ENCODE results near the gene PPP1R16B. TPM values are rescaled to one million over a fixed set of nuclear protein-coding genes. Genes with fewer than 3 reads are reported as not detected.
A peak's percentile ranks its signal among the peaks of the same experiment; 100 is the strongest.

The PPP1R16B gene
- total and polyA plus RNA-seq, 9 donors: 4.0 to 5.9 (median 5.1) TPM

DNA sequence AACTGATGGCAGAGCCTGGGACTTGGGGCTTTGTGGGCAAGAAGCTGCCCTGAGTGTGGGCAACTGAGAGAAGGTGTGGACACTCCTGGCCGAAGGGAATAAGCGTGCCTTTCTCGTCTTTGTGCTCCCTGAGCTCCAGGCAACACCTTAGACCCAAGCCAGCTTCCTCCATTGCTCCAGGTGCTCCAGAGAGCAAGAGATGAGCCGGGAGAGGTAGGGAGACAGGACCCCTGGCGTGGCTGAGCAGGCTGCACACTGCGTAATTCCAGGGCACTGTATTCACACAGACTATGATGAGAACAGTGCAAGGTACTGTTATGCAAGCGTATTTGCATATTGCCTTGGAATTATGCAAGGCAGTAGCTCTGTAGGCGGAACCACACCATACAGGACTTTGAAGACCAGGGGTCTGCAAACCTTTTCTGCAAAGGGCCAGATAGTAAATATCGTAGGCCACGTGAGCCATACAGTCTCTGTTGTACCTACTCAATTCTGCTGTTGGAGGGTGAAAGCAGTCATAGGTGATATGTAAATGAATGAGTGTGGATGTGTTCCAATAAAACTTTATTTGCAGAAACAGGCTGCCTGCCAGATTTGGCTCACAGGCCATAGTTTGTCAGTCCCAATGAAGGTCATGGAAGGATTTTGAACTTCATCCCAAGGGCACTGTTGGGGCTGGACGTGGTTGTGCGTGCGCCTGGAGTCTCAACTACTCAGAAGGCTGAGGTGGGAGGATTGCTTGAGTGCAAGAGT lies 78.7 kb downstream of the PPP1R16B start:
- DNase-seq: no peak
- no peak overlapping the region for H3K27ac ChIP-seq (ENCODE audit: low read length)
- whole genome bisulfite sequencing (ENCODE audit: insufficient coverage): 90% methylated on average over 13 of the region's 13 CpGs
- H3K36me3 ChIP-seq (ENCODE audit: control insufficient read depth, insufficient read depth, low read length): no peaks in the 10 kb centered on the region
- H3K4me3 ChIP-seq (ENCODE audit: low read length): no peak overlapping the region
- H3K27me3 ChIP-seq (ENCODE audit: control insufficient read depth, insufficient read depth, low read length): peaks cover 7% of the 10 kb centered on the region
- no peaks in the 10 kb centered on the region for H3K4me1 ChIP-seq (ENCODE audit: control insufficient read depth, insufficient read depth, low read length)
- no peaks in the 10 kb centered on the region for H3K9me3 ChIP-seq (replicated peaks; ENCODE audit: control insufficient read depth, low read depth, low read length)

DNA sequence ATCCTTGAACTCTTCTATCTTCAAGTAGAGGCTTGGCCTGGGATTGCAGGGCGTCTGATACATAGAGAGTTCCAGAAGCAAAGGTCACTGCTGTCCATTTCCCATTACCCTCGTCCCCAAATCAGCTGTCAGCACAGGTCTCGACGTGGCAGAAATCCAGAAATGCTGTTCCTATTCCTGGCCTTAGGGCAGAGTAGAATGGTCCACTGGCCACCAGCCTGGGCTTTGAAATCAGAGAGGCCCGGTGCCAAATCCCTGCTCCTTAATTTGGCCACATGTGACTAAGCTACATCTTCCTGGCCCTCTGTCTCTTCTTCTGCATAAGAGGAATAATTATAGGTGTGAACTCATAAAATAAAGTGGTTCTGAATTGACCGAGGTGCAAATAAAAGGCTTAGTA lies 79.9 kb downstream of the PPP1R16B start:
- no peaks in the 10 kb centered on the region for H3K9me3 ChIP-seq (replicated peaks; ENCODE audit: control insufficient read depth, low read depth, low read length)
- WGBS (ENCODE audit: insufficient coverage): 68% methylated on average over 3 of the region's 6 CpGs
- H3K27me3 ChIP-seq (ENCODE audit: control insufficient read depth, insufficient read depth, low read length): peaks cover 4% of the 10 kb centered on the region
- no peak for DNase-seq
- H3K4me3 ChIP-seq (ENCODE audit: low read length): no peak overlapping the region
- no peak overlapping the region for H3K27ac ChIP-seq (ENCODE audit: low read length)
- H3K4me1 ChIP-seq (ENCODE audit: control insufficient read depth, insufficient read depth, low read length): no peaks in the 10 kb centered on the region
- H3K36me3 ChIP-seq (ENCODE audit: control insufficient read depth, insufficient read depth, low read length): no peaks in the 10 kb centered on the region

DNA sequence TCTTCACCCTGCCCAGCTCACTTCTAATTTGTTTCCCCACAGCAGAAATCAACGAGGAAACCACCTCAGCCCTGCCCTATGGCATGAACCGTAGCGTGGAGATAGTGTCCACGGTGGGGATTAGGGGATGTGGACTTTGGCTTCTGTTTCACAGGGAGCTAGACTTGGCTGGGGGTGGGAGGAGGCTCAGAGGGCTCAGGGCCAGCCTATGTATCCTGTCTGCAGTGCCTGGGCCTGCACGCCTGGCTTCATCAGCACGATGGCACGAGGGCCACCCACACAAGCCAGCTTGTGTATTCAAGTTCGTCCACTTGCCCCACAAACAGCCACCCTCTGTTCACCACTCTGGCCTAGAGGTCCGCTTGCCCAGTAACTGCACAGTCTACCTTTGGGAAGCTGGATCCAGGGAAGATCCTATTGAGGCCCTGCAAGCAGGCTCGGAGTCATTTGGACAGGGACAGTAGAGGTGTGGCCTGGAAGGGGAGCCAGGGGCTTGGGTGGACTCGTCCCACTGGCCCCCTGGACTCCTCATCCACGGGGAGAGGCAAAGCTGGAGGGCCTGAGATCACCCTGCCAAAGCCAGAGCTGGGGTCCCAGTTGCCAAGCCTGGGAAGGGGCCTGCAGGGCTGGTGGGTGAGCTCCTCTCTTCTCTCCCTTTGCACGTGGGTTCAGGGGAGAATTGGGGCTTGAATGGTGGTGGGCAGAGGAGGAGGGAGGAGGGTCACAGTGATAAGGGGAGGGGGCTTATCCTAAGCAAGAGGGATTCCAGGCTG lies 82.7 kb downstream of the PPP1R16B start:
- Histone ChIP-seq H3K27me3 (ENCODE audit: control insufficient read depth, insufficient read depth, low read length) (peaks cover 6% of the 10 kb centered on the region), H3K27ac (ENCODE audit: low read length) (no peak overlapping the region), H3K4me1 (ENCODE audit: control insufficient read depth, insufficient read depth, low read length) (no peaks in the 10 kb centered on the region), H3K9me3 (replicated peaks; ENCODE audit: control insufficient read depth, low read depth, low read length) (no peaks in the 10 kb centered on the region), H3K36me3 (ENCODE audit: control insufficient read depth, insufficient read depth, low read length) (no peaks in the 10 kb centered on the region), H3K4me3 (ENCODE audit: low read length) (no peak overlapping the region)
- DNase-seq: no peak
- WGBS (ENCODE audit: insufficient coverage): 47% methylated on average over 6 of the region's 13 CpGs

DNA sequence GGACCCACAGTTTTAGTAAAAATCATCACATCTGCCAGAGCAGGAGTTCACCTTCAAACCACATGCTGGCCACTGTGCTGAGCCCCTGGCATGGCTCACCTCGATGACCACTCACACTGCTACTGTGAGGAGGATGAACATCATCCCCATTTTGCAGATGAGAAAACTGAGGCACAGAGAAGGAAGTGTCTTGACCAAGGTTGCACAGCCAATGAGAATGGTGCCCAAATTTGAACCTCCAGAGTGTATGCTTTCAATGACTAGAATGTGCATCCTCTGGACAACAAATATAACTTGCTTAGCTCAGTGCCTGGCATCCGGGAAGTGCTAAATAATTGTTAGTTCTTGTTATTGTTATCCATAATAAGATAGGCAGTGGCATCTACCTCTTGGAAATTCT lies 83.6 kb downstream of the PPP1R16B start:
- H3K4me3 ChIP-seq (ENCODE audit: low read length): no peak overlapping the region
- 78% methylated on average over 1 of the region's 2 CpGs for WGBS (ENCODE audit: insufficient coverage)
- H3K4me1 ChIP-seq (ENCODE audit: control insufficient read depth, insufficient read depth, low read length): peaks cover 1% of the 10 kb centered on the region
- no peak for DNase-seq
- no peak overlapping the region for H3K27ac ChIP-seq (ENCODE audit: low read length)
- H3K9me3 ChIP-seq (replicated peaks; ENCODE audit: control insufficient read depth, low read depth, low read length): no peaks in the 10 kb centered on the region
- H3K36me3 ChIP-seq (ENCODE audit: control insufficient read depth, insufficient read depth, low read length): no peaks in the 10 kb centered on the region
- H3K27me3 ChIP-seq (ENCODE audit: control insufficient read depth, insufficient read depth, low read length): peaks cover 8% of the 10 kb centered on the region

DNA sequence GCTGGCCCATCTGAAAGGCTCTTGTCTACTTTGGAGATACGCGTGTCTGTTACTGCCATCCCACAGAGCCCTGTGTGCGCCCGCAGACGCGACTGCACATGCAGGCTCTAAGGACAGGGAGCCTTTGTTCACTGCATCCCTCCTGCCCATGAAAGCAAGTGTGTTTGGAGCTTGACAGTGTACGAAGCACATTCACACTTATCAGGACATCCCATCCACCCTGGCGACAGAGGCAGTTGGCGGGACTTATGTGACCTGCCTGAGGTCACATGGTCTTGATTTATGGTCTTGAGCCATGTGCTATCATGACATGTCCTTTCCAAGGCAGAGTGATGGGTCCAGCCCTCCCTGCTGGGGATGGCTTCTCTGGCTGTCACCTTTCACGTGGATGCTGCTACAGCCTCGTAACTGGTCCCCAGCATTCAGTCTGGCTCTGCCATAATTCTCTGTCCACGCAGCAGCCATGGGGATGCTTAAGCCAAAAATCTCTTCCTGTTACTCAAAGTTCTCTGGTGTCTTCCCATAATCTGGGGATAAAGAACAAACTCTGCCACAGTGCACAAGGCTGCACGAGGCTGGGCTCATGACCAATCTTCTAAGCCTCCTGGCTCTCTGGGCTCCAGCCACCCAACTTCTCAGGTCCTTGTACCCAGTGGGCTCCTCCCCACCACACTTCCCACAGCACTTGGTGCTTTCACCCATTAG lies 84.4 kb downstream of the PPP1R16B start:
- no peak for DNase-seq
- no peaks in the 10 kb centered on the region for H3K36me3 ChIP-seq (ENCODE audit: control insufficient read depth, insufficient read depth, low read length)
- no peak overlapping the region for H3K27ac ChIP-seq (ENCODE audit: low read length)
- peaks cover 8% of the 10 kb centered on the region for H3K27me3 ChIP-seq (ENCODE audit: control insufficient read depth, insufficient read depth, low read length)
- WGBS (ENCODE audit: insufficient coverage): 57% methylated on average over 13 of the region's 13 CpGs
- H3K4me3 ChIP-seq (ENCODE audit: low read length): no peak overlapping the region
- peaks cover 4% of the 10 kb centered on the region for H3K4me1 ChIP-seq (ENCODE audit: control insufficient read depth, insufficient read depth, low read length)
- no peaks in the 10 kb centered on the region for H3K9me3 ChIP-seq (replicated peaks; ENCODE audit: control insufficient read depth, low read depth, low read length)

DNA sequence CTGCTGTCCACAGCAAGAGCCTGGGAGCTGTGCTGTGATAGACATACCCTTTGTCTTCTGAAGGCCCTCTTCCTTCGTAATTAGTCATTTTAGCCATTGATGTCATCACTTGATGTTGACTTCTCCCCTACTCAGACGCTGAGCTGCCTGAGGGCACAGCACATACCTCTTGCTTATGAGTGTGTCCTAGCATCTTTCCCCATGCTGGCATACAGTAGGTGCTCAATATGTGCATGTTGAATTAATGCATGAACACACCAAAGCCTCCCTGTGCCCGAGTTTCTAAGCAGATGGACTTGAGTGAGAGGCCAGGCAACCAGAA lies 85.0 kb downstream of the PPP1R16B start:
- 71% methylated on average over 1 of the region's 3 CpGs for WGBS (ENCODE audit: insufficient coverage)
- Histone ChIP-seq H3K27me3 (ENCODE audit: control insufficient read depth, insufficient read depth, low read length) (peaks cover 10% of the 10 kb centered on the region), H3K27ac (ENCODE audit: low read length) (no peak overlapping the region), H3K4me3 (ENCODE audit: low read length) (no peak overlapping the region), H3K36me3 (ENCODE audit: control insufficient read depth, insufficient read depth, low read length) (no peaks in the 10 kb centered on the region), H3K9me3 (replicated peaks; ENCODE audit: control insufficient read depth, low read depth, low read length) (no peaks in the 10 kb centered on the region), H3K4me1 (ENCODE audit: control insufficient read depth, insufficient read depth, low read length) (peaks cover 4% of the 10 kb centered on the region)
- no peak for DNase-seq

DNA sequence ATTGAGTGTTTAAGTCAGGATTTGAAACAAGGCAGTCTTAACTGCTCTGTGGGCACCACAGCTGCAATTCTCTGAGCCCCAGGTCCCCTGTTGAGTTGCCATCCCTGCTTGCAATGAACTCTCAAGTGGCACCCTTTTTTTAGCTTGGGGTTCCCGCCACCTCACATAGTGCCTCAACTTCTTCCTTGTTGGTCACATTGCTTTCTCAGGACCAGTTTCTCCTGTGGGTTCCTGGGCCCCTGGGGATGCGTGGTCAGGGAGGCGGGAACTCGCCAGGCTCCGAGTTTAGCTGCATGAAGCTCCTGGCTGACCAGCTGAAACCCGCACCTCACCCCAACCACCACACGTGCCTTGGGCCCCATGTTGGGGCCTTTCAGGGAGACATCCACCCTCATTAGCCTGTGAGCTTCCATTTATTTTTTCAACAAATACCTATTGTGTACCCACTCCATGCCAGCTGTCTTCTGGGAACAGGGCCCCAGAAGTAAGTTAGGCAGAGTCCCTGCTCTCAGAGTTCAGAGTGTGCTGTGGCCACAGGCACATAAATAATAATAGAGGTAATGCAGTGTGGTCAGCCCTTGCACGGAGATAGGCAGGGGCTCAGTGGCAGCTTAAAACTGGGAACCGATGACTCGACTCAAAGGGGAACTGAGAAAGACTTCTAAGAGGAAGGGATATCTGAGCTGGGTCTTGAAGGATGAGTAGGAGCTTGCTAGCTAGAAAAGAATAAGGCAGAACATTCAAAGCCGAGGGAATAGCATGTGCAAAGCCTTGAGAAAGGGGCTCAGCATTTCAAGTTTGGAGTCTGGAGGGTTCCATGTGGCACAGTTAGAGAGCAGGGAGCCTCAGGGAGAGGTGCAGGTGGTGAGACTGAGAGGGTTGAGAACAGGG lies 86.8 kb downstream of the PPP1R16B start:
- Histone ChIP-seq H3K36me3 (ENCODE audit: control insufficient read depth, insufficient read depth, low read length) (no peaks in the 10 kb centered on the region), H3K9me3 (replicated peaks; ENCODE audit: control insufficient read depth, low read depth, low read length) (no peaks in the 10 kb centered on the region), H3K27me3 (ENCODE audit: control insufficient read depth, insufficient read depth, low read length) (peaks cover 8% of the 10 kb centered on the region), H3K27ac (ENCODE audit: low read length) (no peak overlapping the region), H3K4me3 (ENCODE audit: low read length) (no peak overlapping the region), H3K4me1 (ENCODE audit: control insufficient read depth, insufficient read depth, low read length) (peaks cover 4% of the 10 kb centered on the region)
- 74% methylated on average over 9 of the region's 11 CpGs for WGBS (ENCODE audit: insufficient coverage)
- no peak for DNase-seq

DNA sequence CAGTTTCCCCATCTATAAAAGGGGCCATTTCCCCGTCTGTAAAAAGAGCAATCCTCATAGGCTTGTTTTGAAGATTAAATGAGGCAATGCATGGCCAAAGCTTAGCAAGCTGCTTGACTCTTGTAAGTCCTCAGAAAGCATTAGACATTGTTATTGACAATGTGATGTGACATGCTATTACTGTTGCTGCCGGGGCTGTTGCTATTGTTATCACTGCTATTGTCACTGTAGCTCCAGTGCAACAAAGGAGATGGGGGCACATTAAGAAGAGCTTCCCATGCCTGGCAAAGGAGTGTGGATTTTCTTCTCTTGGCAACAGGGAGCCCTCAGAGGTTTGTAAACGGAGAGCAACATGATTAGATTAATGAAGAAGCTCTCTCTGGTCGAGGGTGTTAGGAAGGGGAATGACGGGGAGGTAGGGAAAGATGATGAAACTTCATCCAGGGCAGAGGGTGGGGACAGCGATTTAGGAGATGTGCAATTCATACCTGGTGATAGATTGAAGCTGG lies 87.6 kb downstream of the PPP1R16B start:
- H3K36me3 ChIP-seq (ENCODE audit: control insufficient read depth, insufficient read depth, low read length): no peaks in the 10 kb centered on the region
- no peak overlapping the region for H3K4me3 ChIP-seq (ENCODE audit: low read length)
- no peak overlapping the region for H3K27ac ChIP-seq (ENCODE audit: low read length)
- H3K27me3 ChIP-seq (ENCODE audit: control insufficient read depth, insufficient read depth, low read length): peaks cover 8% of the 10 kb centered on the region
- H3K4me1 ChIP-seq (ENCODE audit: control insufficient read depth, insufficient read depth, low read length): peaks cover 4% of the 10 kb centered on the region
- no peaks in the 10 kb centered on the region for H3K9me3 ChIP-seq (replicated peaks; ENCODE audit: control insufficient read depth, low read depth, low read length)
- DNase-seq: no peak
- WGBS (ENCODE audit: insufficient coverage): 29% methylated on average over 5 of the region's 6 CpGs

DNA sequence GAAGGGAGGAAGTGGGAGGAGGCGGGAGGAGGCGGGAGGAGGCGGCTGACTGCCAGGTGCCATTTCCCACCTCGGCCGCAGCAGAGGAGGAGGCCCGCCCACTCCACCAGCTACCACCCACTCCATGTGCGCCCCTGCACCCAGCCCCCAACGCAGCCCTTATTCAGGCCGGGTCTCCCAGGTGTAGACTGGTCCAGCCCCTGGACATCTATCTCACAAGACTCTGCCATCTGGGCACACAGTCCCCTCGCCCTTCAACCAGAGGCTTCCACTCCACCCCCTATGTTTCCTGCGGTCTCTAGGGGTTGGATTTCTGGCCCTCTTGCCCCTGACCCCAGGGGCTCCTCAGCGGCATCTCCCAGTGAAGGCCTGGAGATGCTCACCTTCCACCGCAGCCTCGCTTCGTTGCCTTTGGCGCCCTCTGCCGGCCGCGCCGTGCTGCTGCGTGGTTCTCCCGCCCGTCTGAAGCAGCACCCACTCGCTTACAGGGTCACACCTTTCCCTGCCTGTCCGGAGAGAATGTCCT lies 88.1 kb downstream of the PPP1R16B start:
- peak; percentile 41 for DNase-seq
- Histone ChIP-seq H3K36me3 (ENCODE audit: control insufficient read depth, insufficient read depth, low read length) (no peaks in the 10 kb centered on the region), H3K27me3 (ENCODE audit: control insufficient read depth, insufficient read depth, low read length) (peaks cover 8% of the 10 kb centered on the region), H3K27ac (ENCODE audit: low read length) (no peak overlapping the region), H3K4me3 (ENCODE audit: low read length) (no peak overlapping the region), H3K4me1 (ENCODE audit: control insufficient read depth, insufficient read depth, low read length) (peaks cover 4% of the 10 kb centered on the region), H3K9me3 (replicated peaks; ENCODE audit: control insufficient read depth, low read depth, low read length) (no peaks in the 10 kb centered on the region)
- under 1% methylated on average over 15 of the region's 25 CpGs for WGBS (ENCODE audit: insufficient coverage)

Measured in muscle of leg (tissue), 11 donors.